ENCODE results near the gene PSMC3. TPM values are rescaled to one million over a fixed set of nuclear protein-coding genes. Genes with fewer than 3 reads are reported as not detected.
A peak's percentile ranks its signal among the peaks of the same experiment; 100 is the strongest.

The PSMC3 gene
- total and polyA plus RNA-seq, 9 of the 15 experiments (the other 6 are each of a cell fraction or from before 2014, with no cell fraction given), result 44.3 to 324 (median 240) TPM

DNA sequence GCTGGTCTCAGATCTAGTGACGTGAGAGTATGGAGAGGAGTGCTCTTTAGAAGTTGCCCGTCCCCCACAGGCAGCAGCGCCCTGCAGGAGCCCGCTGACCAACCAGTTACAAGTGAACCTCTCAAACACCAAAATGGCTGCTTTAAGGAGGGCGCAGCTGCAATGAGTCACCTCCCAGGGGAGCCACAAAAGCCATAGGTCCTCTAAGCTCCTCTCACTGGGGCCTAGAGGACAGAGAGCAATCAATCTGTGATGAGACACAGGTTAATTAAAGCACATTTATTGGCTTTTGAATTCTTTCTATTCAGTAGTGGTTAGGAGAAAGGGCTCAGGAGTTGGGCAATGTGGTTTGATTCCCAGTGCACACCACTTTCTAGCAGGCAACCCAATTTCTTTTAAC is 38.2 kb upstream of the PSMC3 start (continued):
- TF ChIP-seq, protein P1, sequence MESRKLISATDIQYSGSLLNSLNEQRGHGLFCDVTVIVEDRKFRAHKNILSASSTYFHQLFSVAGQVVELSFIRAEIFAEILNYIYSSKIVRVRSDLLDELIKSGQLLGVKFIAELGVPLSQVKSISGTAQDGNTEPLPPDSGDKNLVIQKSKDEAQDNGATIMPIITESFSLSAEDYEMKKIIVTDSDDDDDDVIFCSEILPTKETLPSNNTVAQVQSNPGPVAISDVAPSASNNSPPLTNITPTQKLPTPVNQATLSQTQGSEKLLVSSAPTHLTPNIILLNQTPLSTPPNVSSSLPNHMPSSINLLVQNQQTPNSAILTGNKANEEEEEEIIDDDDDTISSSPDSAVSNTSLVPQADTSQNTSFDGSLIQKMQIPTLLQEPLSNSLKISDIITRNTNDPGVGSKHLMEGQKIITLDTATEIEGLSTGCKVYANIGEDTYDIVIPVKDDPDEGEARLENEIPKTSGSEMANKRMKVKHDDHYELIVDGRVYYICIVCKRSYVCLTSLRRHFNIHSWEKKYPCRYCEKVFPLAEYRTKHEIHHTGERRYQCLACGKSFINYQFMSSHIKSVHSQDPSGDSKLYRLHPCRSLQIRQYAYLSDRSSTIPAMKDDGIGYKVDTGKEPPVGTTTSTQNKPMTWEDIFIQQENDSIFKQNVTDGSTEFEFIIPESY (CRISPR knock-in tag; IDR thresholded peaks at IDR 0.05), result peak; percentile 27; the same call in 1 of the 2 replicates
- TF ChIP-seq NR3C1 (CRISPR knock-in tag; IDR thresholded peaks at IDR 0.05) (no peak), MXI1 (IDR thresholded peaks at IDR 0.05; ENCODE audit: low read depth, low read length) (no peak), THRAP3 (IDR thresholded peaks at IDR 0.05; ENCODE audit: borderline replicate concordance) (no peak), ZBED1 (IDR thresholded peaks at IDR 0.05) (no peak)

DNA sequence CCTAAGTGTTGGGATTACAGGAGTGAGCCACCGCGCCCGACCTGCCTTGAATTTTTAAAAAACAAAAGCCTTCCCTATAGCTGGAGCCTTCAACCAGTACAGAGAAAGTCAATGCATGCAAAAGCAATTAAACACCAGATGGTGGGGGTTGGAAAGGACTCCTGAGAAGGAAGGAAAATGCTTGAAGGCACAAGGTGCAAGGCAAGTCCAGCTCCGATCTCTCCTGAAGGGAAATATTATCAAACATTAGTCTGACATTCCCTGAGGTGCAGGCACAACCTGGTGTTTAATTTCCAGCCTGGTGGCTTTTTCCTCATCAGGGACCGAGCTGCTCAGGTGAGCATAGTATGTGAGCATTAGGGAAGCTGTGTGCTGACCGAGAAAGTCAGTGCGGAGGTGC is 35.6 kb upstream of the PSMC3 start:
- H3K9me3 ChIP-seq (replicated peaks; ENCODE audit: control insufficient read depth, insufficient read depth, low read depth, low read length), result no peaks in the 10 kb centered on the region
- TF ChIP-seq LCOR (CRISPR knock-in tag; IDR thresholded peaks at IDR 0.05) (no peak), FOXP1 (CRISPR knock-in tag; IDR thresholded peaks at IDR 0.05) (no peak), RUNX1 (IDR thresholded peaks at IDR 0.05; ENCODE audit: low read depth) (no peak), ZNF217 (CRISPR knock-in tag; IDR thresholded peaks at IDR 0.05) (no peak)
- no peak for DNase-seq (ENCODE audit: extremely low read depth in 1 of 4, low spot score in 3 of 4)
- no peaks in the 10 kb centered on the region for H4K20me1 ChIP-seq (replicated peaks; ENCODE audit: control insufficient read depth, insufficient read depth, low read length)
- H3K27me3 ChIP-seq (ENCODE audit: control insufficient read depth in 2 of 2, insufficient read depth in 2 of 2, low read length in 2 of 2), result no peaks in the 10 kb centered on the region
- H3K4me2 ChIP-seq (ENCODE audit: insufficient read depth, low read length), result no peak overlapping the region
- no peaks in the 10 kb centered on the region for H3K9me1 ChIP-seq (ENCODE audit: control insufficient read depth, insufficient read depth, low read length)
- no peak overlapping the region for H2AFZ ChIP-seq (ENCODE audit: low read depth, low read length)
- H3K4me3 ChIP-seq, result no peak overlapping the region
- ATAC-seq, result no peak
- FAIRE-seq, result no peak
- H3K4me1 ChIP-seq (replicated peaks in 1 of 2; ENCODE audit: control insufficient read depth in 2 of 2, insufficient read depth in 2 of 2, low read length in 2 of 2), result no peaks in the 10 kb centered on the region; a peak in 1 of 5 replicates
- peaks cover 37% of the 10 kb centered on the region for H3K36me3 ChIP-seq (ENCODE audit: control insufficient read depth, insufficient read depth, low read length)
- intact Hi-C loops (cut with micrococcal nuclease), result no loop called here
- POLR2A ChIA-PET, result interaction anchor here (1.1 kb wide), 1 partner anchor 9 kb away, joined by 3 read pairs; no protein-coding TSS in a partner anchor
- 93% methylated on average over 7 of the region's 7 CpGs for WGBS (ENCODE audit: insufficient coverage, low coverage, missing lambda C conversion rate)
- no peak overlapping the region for H3K9ac ChIP-seq (ENCODE audit: insufficient read depth in 1 of 2, low read depth in 2 of 2, low read length in 2 of 2)
- no TSS peak for BruUV-seq (replicated peaks)
- CTCF ChIA-PET (ENCODE audit: low intra/inter-chr PET ratio), result no interaction called here
- no peak overlapping the region for H3K27ac ChIP-seq (ENCODE audit: extremely low read depth, low read depth, low read length)
- H3K79me2 ChIP-seq (ENCODE audit: control insufficient read depth, insufficient read depth, low read length), result no peaks in the 10 kb centered on the region; the same call in 2 of the 3 replicates
- in situ Hi-C loops (cut with MboI), result no loop called here
